H1 (cell line): ENCODE data around the gene CHRM1. TPM values are rescaled to one million over a fixed set of nuclear protein-coding genes. Genes with fewer than 3 reads are reported as not detected.

Experiments
- CTCF ChIA-PET: fragments of 300-600 bp; sonication (Branson Sonifier 250); formaldehyde crosslinking; loops from one replicate; lab custom pipeline; 2021; ENCODE audit not compliant: partially characterized antibody; lab: Charles Lee
- POLR2A ChIA-PET: fragments of 300-600 bp; sonication (Branson Sonifier 250); formaldehyde crosslinking; loops from one replicate; lab custom pipeline; 2021; ENCODE audit warnings: inconsistent platforms; ENCODE audit not compliant: partially characterized antibody; lab: Charles Lee
- DNase-seq, 2 experiments: peaks; one replicate each; pipeline versions ENCODE4 v3.0.0 to v3.0.0-alpha.2; 2010 to 2022; ENCODE audit warnings: low spot score in 2 of 2, low read depth in 1 of 2, mixed read lengths in 1 of 2
- FAIRE-seq: peaks from 2 replicates; lab custom pipeline; 2011; peaks lifted over from hg19 to GRCh38; lab: Jason Lieb, UNC
- H2AFZ ChIP-seq: 2 replicates; pipeline ENCODE4 v1.8.1; 2012; ENCODE audit warnings: low read length, inconsistent platforms
- H2AK5ac ChIP-seq: 2 replicates; pipeline ENCODE4 v1.6.1; 2013; ENCODE audit warnings: low read depth, low read length
- H2BK120ac ChIP-seq: replicated peaks from 2 replicates; pipeline ENCODE3; 2013; ENCODE audit warnings: low read depth, low read length, inconsistent platforms
- H2BK12ac ChIP-seq: 2 replicates; pipeline ENCODE4 v1.6.1; 2013; ENCODE audit warnings: low read depth, low read length
- H2BK15ac ChIP-seq: 2 replicates; pipeline ENCODE4 v1.6.1; 2013; ENCODE audit warnings: low read length
- H2BK20ac ChIP-seq: 2 replicates; pipeline ENCODE4 v1.6.1; 2013; ENCODE audit warnings: low read length
- H2BK5ac ChIP-seq: 2 replicates; pipeline ENCODE4 v1.6.1; 2013; ENCODE audit warnings: low read depth, low read length
- H3K14ac ChIP-seq: 2 replicates; pipeline ENCODE4 v1.6.1; 2013; ENCODE audit warnings: inconsistent platforms; ENCODE audit not compliant: insufficient read length
- H3K18ac ChIP-seq: 2 replicates; pipeline ENCODE4 v1.6.1; 2013; ENCODE audit warnings: low read length; ENCODE audit errors: extremely low read depth
- H3K23ac ChIP-seq: 2 replicates; pipeline ENCODE4 v1.6.1; 2013; ENCODE audit warnings: inconsistent platforms; ENCODE audit not compliant: insufficient read length
- H3K23me2 ChIP-seq: 2 replicates; pipeline ENCODE4 v1.6.1; 2013; ENCODE audit warnings: low read depth, low read length
- H3K27ac ChIP-seq: 2 replicates; pipeline ENCODE4 v1.6.1; 2011; ENCODE audit warnings: low read depth, low read length, inconsistent platforms
- H3K27me3 ChIP-seq, 4 experiments: replicated peaks in 1 of 4; 1 replicate in 1 of 4; 2 replicates in 3 of 4; pipeline versions ENCODE4 v1.6.1 to v1.8.1; 2011 to 2013; ENCODE audit warnings: low read length in 3 of 4, mild to moderate bottlenecking in 3 of 4, inconsistent platforms in 2 of 4, mixed read lengths in 2 of 4, moderate library complexity in 1 of 4; ENCODE audit not compliant: control insufficient read depth in 3 of 4, insufficient read depth in 3 of 4; ENCODE audit errors: extremely low read depth in 1 of 4
- H3K36me3 ChIP-seq, 4 experiments: 2 replicates each; pipeline versions ENCODE4 v1.6.1 to v1.8.1; 2011 to 2013; ENCODE audit warnings: mild to moderate bottlenecking in 4 of 4, low read length in 3 of 4, moderate library complexity in 2 of 4, control low read depth in 1 of 4, inconsistent platforms in 1 of 4; ENCODE audit not compliant: insufficient read depth in 4 of 4, control insufficient read depth in 2 of 4
- H3K4ac ChIP-seq: replicated peaks from 2 replicates; pipeline ENCODE3; 2013; ENCODE audit warnings: low read length, low read depth, mixed read lengths, inconsistent platforms; ENCODE audit not compliant: insufficient read length
- H3K4me1 ChIP-seq, 4 experiments: replicated peaks in 1 of 4; 1 replicate in 1 of 4; 2 replicates in 3 of 4; pipeline versions ENCODE4 v1.6.1 to v1.8.1; 2011 to 2013; ENCODE audit warnings: low read length in 3 of 4, inconsistent platforms in 2 of 4, mixed read lengths in 1 of 4; ENCODE audit not compliant: insufficient read depth in 4 of 4, control insufficient read depth in 3 of 4
- H3K4me2 ChIP-seq, 2 experiments: 2 replicates each; pipeline versions ENCODE4 v1.6.1 to v1.8.1; 2011 to 2013; ENCODE audit warnings: low read depth in 2 of 2, low read length in 2 of 2, control low read depth in 1 of 2, inconsistent platforms in 1 of 2, mild to moderate bottlenecking in 1 of 2; ENCODE audit not compliant: insufficient read depth in 1 of 2
- H3K4me3 ChIP-seq, 4 experiments: fragments of 200-600, 300-600 bp in 1 of 4; sonication (generic), shearing (Covaris generic), sonication (Bioruptor Twin) in 1 of 4; 2 replicates each; pipeline versions ENCODE4 v1.5.1 to v1.8.1; 2011 to 2016; ENCODE audit warnings: low read length in 4 of 4, low read depth in 3 of 4, control low read depth in 2 of 4, inconsistent platforms in 2 of 4, mild to moderate bottlenecking in 2 of 4, mixed read lengths in 1 of 4, moderate library complexity in 1 of 4; ENCODE audit not compliant: insufficient read depth in 2 of 4; ENCODE audit errors: extremely low read depth in 1 of 4
- H3K56ac ChIP-seq: replicated peaks from 2 replicates; pipeline ENCODE3; 2013; ENCODE audit warnings: low read depth, mild to moderate bottlenecking, mixed read lengths, low read length, inconsistent platforms; ENCODE audit not compliant: insufficient read length
- H3K79me1 ChIP-seq: 2 replicates; pipeline ENCODE4 v1.6.1; 2013; ENCODE audit warnings: low read depth, low read length, control low read depth
- H3K79me2 ChIP-seq, 2 experiments: 2 replicates each; pipeline versions ENCODE4 v1.6.1 to v1.8.1; 2012 to 2013; ENCODE audit warnings: low read length in 2 of 2, mild to moderate bottlenecking in 2 of 2, inconsistent platforms in 1 of 2; ENCODE audit not compliant: insufficient read depth in 2 of 2, control insufficient read depth in 1 of 2
- H3K9ac ChIP-seq, 4 experiments: replicated peaks in 1 of 4; 1 replicate in 1 of 4; 2 replicates in 3 of 4; pipeline versions ENCODE4 v1.6.1 to v1.8.1; 2011 to 2013; ENCODE audit warnings: low read depth in 3 of 4, low read length in 3 of 4, control low read depth in 2 of 4, mild to moderate bottlenecking in 2 of 4, moderate library complexity in 2 of 4, inconsistent platforms in 1 of 4; ENCODE audit errors: extremely low read depth in 1 of 4
- H3K9me3 ChIP-seq, 2 experiments: 2 replicates each; pipeline versions ENCODE4 v1.6.1 to v1.8.1; 2012 to 2013; ENCODE audit warnings: mild to moderate bottlenecking in 2 of 2, moderate library complexity in 2 of 2, control low read depth in 1 of 2, inconsistent platforms in 1 of 2, low read depth in 1 of 2, low read length in 1 of 2, mixed read lengths in 1 of 2; ENCODE audit not compliant: insufficient read depth in 2 of 2
- H4K20me1 ChIP-seq, 2 experiments: replicated peaks in 1 of 2; 2 replicates each; pipeline versions ENCODE3 to v1.8.1; 2011 to 2013; ENCODE audit warnings: inconsistent platforms in 2 of 2, low read length in 2 of 2, mild to moderate bottlenecking in 1 of 2; ENCODE audit not compliant: insufficient read depth in 2 of 2, control insufficient read depth in 1 of 2
- H4K5ac ChIP-seq: 2 replicates; pipeline ENCODE4 v1.6.1; 2013; ENCODE audit warnings: low read length, low read depth, mixed read lengths, inconsistent platforms; ENCODE audit not compliant: insufficient read length
- H4K8ac ChIP-seq: 2 replicates; pipeline ENCODE4 v1.8.0; 2013; ENCODE audit warnings: mild to moderate bottlenecking, moderate library complexity, low read length, inconsistent platforms; ENCODE audit not compliant: insufficient read depth; ENCODE audit errors: extremely low read depth
- H4K91ac ChIP-seq: replicated peaks from 2 replicates; pipeline ENCODE3; 2013; ENCODE audit warnings: low read length, mixed read lengths, inconsistent platforms; ENCODE audit not compliant: insufficient read length
- HDAC6 ChIP-seq: IDR thresholded peaks from one replicate; pipeline ENCODE4 v1.7.1; 2012; ENCODE audit warnings: low read depth, mild to moderate bottlenecking, inconsistent platforms, low read length, moderate library complexity
- KDM4A ChIP-seq: IDR thresholded peaks from one replicate; pipeline ENCODE4 v1.7.1; 2012; ENCODE audit warnings: low read depth, mild to moderate bottlenecking, moderate library complexity, low read length, inconsistent platforms; ENCODE audit not compliant: severe bottlenecking
- POLR2AphosphoS5 ChIP-seq: IDR thresholded peaks from 2 replicates; pipeline ENCODE4 v1.6.1; 2011; ENCODE audit warnings: low read depth, low read length
- WGBS, 2 experiments: shearing (Covaris generic) in 1 of 2; methylation state at CpG; one replicate each; pipeline versions ENCODE4 v1.1.6 to v1.1.7; 2013 to 2015; ENCODE audit warnings: low lambda C conversion rate in 2 of 2, mixed read lengths in 2 of 2, inconsistent platforms in 1 of 2, low coverage in 1 of 2, missing lambda C conversion rate in 1 of 2; ENCODE audit not compliant: insufficient replicate concordance in 2 of 2, insufficient coverage in 1 of 2, insufficient read length in 1 of 2; ENCODE audit errors: extremely low coverage in 1 of 2, missing lambda C conversion rate in 1 of 2; 5-methylcytosine and 5-hydroxymethylcytosine counted together
- polyA plus RNA-seq, 7 experiments: library from polyadenylated mRNA; depleted of rRNA in 3 of 7; stranded (reverse) in 5 of 7; unstranded in 2 of 7; fragments of >200 nt in 5 of 7; fragments of 200-250 nt in 2 of 7; gene quantifications; 1 replicate in 5 of 7; 2 replicates in 1 of 7; 4 replicates in 1 of 7; pipeline versions ENCODE4 v1.2.1 to v1.2.3, GENCODE V29; 2011 to 2013; ENCODE audit warnings: missing spikeins in 2 of 7, mixed read lengths in 2 of 7
- total RNA-seq: library from RNA; stranded (reverse); fragmentation: NEBNext Ultra II Directional; extraction: Animal tissue kit (Norgen Biotek cat#: 25700); gene quantifications from 2 replicates; pipeline ENCODE4 v1.2.1, GENCODE V29; 2021
- TF ChIP-seq, protein P1 (sequence below): IDR thresholded peaks from 2 replicates; pipeline ENCODE4 v1.6.1; 2012; ENCODE audit warnings: low read length, inconsistent platforms

The CHRM1 gene
- total and polyA plus RNA-seq, 2 of the 8 experiments (the other 6 are each of a cell fraction or from before 2014, with no cell fraction given), result 0.08 TPM; not detected in 1

DNA sequence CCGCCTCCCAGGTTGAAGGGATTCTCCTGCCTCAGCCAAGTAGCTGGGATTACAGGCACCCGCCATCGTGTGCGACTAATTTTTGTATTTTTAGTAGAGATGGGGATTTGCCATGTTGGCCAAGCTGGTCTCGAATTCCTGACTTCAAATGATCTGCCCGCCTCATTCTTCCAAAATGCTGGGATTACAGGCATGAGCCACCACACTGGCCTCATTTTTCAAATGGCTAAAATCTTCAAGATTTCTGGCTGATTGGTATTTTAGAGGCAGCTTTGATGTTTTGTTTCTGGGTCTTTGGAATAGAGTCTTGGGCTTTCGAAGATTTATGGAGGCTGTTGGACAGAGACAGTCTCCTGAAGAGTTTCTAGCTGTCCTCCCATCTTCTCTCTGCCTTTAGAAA lies 46.3 kb downstream of the CHRM1 start:
- Histone ChIP-seq H4K8ac (no peak overlapping the region), H2BK20ac (no peak overlapping the region), H3K14ac (no peak overlapping the region), H3K36me3 (peaks cover 15 to 83% (median 42%) of the 10 kb centered on the region in 4 experiments; a peak in 7 of 8 replicates), H3K23ac (no peak overlapping the region), H2BK12ac (no peak overlapping the region), H3K79me1 (no peaks in the 10 kb centered on the region; the same call in 1 of the 2 replicates), H3K9ac (no peak overlapping the region), H3K56ac (no peak overlapping the region), H3K4ac (no peak overlapping the region), H3K27me3 (no peaks in the 10 kb centered on the region), H3K18ac (no peak overlapping the region), H3K4me2 (no peak overlapping the region), H3K23me2 (no peaks in the 10 kb centered on the region; the same call in 1 of the 2 replicates), H2BK120ac (no peak overlapping the region), H3K4me3 (no peak overlapping the region), H3K9me3 (no peaks in the 10 kb centered on the region), H4K91ac (no peak overlapping the region), H3K27ac (no peak overlapping the region), H2AFZ (no peak overlapping the region), H4K5ac (no peak overlapping the region), H3K79me2 (peaks cover 4 to 90% of the 10 kb centered on the region in 2 experiments; a peak in 3 of 4 replicates), H3K4me1 (peaks cover 0 to 7% (median 1%) of the 10 kb centered on the region in 4 experiments; a peak in 3 of 7 replicates), H2BK5ac (no peak overlapping the region), H4K20me1 (peaks cover 9 to 18% of the 10 kb centered on the region in 2 experiments), H2BK15ac (no peak overlapping the region), H2AK5ac (no peak overlapping the region)
- CTCF ChIA-PET, result interaction anchor here (0.9 to 2.9 kb wide), 9 partner anchors 10 to 99 kb away, joined by 3 to 12 read pairs (median 4); partner anchors contain the start of gene TMEM179B
- 87% methylated on average over 6 of the region's 7 CpGs; no CpG with 5 or more reads in 1 of the 2 experiments for WGBS, 2 experiments
- DNase-seq, result no peak
- FAIRE-seq, result no peak
- POLR2A ChIA-PET, result interaction anchor here (0.8 to 57.8 kb wide), 7 partner anchors 3 to 88 kb away, joined by 3 to 2104 read pairs (median 4); partner anchors contain the start of genes CHRM1, NXF1, SLC3A2 and TMEM179B
- TF ChIP-seq HDAC6 (no peak), POLR2AphosphoS5 (no peak), KDM4A (no peak)
- TF ChIP-seq, protein P1, sequence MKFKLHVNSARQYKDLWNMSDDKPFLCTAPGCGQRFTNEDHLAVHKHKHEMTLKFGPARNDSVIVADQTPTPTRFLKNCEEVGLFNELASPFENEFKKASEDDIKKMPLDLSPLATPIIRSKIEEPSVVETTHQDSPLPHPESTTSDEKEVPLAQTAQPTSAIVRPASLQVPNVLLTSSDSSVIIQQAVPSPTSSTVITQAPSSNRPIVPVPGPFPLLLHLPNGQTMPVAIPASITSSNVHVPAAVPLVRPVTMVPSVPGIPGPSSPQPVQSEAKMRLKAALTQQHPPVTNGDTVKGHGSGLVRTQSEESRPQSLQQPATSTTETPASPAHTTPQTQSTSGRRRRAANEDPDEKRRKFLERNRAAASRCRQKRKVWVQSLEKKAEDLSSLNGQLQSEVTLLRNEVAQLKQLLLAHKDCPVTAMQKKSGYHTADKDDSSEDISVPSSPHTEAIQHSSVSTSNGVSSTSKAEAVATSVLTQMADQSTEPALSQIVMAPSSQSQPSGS, result no peak
